ENCODE data around the gene PAX4.

PAX4 gene

DNA sequence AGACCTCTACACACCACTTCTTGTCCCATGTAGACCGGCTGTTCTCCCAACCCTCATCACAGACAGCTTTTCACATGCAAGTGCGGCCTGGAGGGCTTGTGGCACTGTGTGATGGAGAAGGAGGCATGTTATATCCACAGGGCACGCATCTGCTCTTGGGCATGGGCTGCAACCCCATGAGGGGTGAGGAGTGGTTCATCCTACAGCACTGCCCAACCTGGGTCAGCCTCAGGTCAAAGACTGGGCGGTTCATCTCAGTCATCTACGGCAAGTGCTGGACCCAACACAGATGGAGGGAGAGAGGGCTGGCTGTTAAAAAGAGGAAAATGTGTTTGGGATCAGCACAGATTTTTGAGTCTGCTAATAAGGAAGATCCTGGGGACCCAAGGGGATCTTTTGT, 22.2 kb downstream of the PAX4 start:
- TF ChIP-seq, protein P1, sequence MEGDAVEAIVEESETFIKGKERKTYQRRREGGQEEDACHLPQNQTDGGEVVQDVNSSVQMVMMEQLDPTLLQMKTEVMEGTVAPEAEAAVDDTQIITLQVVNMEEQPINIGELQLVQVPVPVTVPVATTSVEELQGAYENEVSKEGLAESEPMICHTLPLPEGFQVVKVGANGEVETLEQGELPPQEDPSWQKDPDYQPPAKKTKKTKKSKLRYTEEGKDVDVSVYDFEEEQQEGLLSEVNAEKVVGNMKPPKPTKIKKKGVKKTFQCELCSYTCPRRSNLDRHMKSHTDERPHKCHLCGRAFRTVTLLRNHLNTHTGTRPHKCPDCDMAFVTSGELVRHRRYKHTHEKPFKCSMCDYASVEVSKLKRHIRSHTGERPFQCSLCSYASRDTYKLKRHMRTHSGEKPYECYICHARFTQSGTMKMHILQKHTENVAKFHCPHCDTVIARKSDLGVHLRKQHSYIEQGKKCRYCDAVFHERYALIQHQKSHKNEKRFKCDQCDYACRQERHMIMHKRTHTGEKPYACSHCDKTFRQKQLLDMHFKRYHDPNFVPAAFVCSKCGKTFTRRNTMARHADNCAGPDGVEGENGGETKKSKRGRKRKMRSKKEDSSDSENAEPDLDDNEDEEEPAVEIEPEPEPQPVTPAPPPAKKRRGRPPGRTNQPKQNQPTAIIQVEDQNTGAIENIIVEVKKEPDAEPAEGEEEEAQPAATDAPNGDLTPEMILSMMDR (IDR thresholded peaks at IDR 0.05; ENCODE audit: control insufficient read depth, extremely low read depth, insufficient read depth): no peak
- H3K4me3 ChIP-seq (ENCODE audit: low read depth, low read length): no peak overlapping the region
- no peak for DNase-seq (ENCODE audit: low read depth)

DNA sequence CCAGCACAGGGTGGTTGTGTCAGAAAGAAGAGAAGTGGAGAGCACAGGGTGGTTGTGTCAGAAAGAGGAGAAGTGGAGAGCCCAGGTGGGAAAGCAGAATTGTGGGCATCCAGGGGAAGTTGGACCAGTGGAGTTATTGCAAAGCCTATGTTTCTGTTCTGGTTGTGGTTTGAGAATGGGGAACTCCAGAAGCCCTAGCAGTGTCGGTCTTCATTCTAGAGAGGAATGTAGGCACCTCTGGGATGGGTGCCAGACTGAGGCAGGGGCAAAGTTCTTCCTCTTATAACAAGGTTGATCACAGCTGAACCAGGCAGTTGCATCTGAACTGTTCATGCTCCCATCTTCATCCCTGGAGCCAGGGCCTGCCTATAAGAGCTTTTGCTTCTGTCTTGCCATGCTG, 23.5 kb downstream of the PAX4 start:
- no peak for DNase-seq (ENCODE audit: low read depth)
- TF ChIP-seq, protein P1 (IDR thresholded peaks at IDR 0.05; ENCODE audit: control insufficient read depth, extremely low read depth, insufficient read depth): no peak
- no peak overlapping the region for H3K4me3 ChIP-seq (ENCODE audit: low read depth, low read length)

DNA sequence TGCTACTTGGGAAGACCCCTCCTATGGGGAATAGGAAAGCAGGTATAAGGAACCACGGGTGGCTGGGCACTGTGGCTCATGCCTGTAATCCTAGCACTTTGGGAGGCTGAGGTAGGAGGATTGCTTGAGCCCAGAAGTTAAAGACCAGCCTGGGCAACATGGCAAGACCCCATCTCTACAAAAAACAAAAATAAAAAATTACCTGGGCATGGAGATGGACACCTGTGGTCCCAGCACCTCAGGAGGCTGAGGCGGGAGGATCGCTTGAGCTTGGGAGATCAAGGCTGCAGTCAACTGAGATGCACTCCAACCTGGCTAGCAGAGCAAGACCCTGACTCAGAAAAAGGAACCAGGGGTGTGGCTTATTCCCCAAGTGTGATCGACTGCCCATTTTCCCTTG, 25.4 kb downstream of the PAX4 start:
- DNase-seq (ENCODE audit: low read depth): no peak
- TF ChIP-seq, protein P1 (IDR thresholded peaks at IDR 0.05; ENCODE audit: control insufficient read depth, extremely low read depth, insufficient read depth): no peak

DNA sequence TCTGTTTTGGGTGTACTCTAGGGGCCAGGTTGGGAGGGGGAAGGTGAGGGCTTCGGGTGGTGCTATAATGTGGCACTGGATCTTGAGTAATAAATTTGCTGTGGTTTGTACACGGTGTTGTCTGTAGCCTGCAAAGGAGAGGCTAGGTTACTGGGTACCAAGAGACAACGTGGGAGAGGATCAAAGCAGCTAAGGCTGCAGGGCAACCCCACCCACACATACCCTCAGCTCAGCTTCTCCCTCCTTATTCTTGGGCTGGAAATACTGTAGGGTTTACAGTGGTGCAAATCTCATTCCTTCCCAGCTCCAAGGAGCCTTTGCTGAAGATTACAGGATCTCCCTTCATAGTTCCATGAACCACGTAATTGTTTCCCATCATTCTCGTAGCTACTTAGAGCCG, 26.4 kb downstream of the PAX4 start:
- H3K4me3 ChIP-seq (ENCODE audit: low read depth, low read length): no peak overlapping the region
- DNase-seq (ENCODE audit: low read depth): no peak
- TF ChIP-seq, protein P1 (IDR thresholded peaks at IDR 0.05; ENCODE audit: control insufficient read depth, extremely low read depth, insufficient read depth): no peak

More for the DNA sequence above, 25.4 kb downstream of the PAX4 start:
- no peak overlapping the region for H3K4me3 ChIP-seq (ENCODE audit: low read depth, low read length)

DNA sequence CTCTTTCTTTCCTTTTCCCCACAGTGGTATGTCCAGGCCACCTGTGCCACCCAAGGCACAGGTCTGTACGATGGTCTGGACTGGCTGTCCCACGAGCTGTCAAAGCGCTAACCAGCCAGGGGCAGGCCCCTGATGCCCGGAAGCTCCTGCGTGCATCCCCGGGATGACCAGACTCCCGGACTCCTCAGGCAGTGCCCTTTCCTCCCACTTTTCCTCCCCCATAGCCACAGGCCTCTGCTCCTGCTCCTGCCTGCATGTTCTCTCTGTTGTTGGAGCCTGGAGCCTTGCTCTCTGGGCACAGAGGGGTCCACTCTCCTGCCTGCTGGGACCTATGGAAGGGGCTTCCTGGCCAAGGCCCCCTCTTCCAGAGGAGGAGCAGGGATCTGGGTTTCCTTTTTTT, 26.8 kb downstream of the PAX4 start:
- no peak for DNase-seq (ENCODE audit: low read depth)
- no peak overlapping the region for H3K4me3 ChIP-seq (ENCODE audit: low read depth, low read length)
- TF ChIP-seq, protein P1 (IDR thresholded peaks at IDR 0.05; ENCODE audit: control insufficient read depth, extremely low read depth, insufficient read depth): no peak

DNA sequence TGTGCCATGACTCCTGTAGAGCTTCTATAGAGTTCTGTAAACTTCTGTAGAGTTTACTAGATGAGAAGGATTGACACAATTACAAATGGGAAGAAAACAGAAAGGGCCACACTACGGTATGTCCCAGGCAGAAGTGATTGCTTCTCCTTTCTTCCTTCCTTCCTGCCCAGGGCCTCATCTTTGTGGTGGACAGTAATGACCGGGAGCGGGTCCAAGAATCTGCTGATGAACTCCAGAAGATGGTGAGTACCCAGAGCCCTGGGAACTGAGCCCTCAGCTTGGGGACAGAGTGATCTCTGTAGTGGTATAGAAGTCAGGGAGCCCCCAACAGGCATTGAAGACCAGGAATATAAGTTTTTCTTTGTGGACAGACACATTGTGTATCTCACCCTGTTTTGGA, 28.0 kb downstream of the PAX4 start:
- DNase-seq (ENCODE audit: low read depth): no peak
- TF ChIP-seq, protein P1 (IDR thresholded peaks at IDR 0.05; ENCODE audit: control insufficient read depth, extremely low read depth, insufficient read depth): no peak
- no peak overlapping the region for H3K4me3 ChIP-seq (ENCODE audit: low read depth, low read length)

DNA sequence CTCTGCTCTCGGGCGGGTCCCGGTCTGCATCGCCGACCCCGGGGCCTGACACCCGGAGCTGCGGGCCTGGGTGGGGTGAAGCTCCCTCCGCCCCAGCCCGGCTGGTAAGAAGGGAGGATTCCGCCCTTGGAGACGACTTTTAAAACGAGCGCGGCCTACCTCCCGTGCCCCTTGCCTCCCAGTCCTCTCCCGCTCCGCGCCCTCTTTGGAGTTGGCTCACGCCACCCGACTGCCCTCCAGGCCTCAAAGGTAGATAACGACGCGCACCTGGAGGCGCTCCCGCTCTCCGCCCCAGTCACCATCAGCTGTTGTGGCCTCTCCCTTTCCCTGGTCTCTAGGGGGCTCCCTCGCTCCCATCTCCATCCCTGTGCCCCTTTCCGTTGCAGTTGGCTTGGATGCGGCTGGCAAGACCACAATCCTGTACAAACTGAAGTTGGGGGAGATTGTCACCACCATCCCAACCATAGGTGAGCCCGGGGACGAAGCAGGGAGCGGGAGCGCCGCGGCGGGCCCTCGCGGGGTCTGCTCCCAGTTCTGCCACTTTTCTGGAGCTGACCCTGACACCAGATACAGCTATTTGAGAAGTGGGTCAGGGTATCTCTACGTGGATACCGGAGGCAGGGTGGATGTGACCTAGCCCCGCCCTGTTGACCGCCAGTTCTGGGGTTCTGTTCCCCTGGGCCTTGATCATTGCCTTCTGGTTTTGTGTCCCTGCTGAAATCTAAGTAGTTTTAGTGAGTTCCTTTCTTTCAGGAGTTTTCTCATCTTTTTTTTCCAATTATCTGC, 29.1 kb downstream of the PAX4 start:
- TF ChIP-seq, protein P1 (IDR thresholded peaks at IDR 0.05; ENCODE audit: control insufficient read depth, extremely low read depth, insufficient read depth): peak; percentile 80
- H3K4me3 ChIP-seq (ENCODE audit: low read depth, low read length): peak overlapping the region; percentile 96
- DNase-seq (ENCODE audit: low read depth): no peak
